Activated CD4-positive, alpha-beta T cell treated with anti-CD3 and anti-CD28 coated beads, Interleukin-2, amount 50 U/mL, for 4 hours (primary cell): ENCODE results near the gene TMEM62.
"Not testable (repeated sequence)": the region's sequence is repeated elsewhere in the genome, so short reads cannot be mapped to it uniquely, and the experiment has no call there.

Experiments used
- DNase-seq, 2 experiments: peaks; one replicate each; pipeline ENCODE4 v3.0.0-alpha.2; 2020

TMEM62 gene

DNA sequence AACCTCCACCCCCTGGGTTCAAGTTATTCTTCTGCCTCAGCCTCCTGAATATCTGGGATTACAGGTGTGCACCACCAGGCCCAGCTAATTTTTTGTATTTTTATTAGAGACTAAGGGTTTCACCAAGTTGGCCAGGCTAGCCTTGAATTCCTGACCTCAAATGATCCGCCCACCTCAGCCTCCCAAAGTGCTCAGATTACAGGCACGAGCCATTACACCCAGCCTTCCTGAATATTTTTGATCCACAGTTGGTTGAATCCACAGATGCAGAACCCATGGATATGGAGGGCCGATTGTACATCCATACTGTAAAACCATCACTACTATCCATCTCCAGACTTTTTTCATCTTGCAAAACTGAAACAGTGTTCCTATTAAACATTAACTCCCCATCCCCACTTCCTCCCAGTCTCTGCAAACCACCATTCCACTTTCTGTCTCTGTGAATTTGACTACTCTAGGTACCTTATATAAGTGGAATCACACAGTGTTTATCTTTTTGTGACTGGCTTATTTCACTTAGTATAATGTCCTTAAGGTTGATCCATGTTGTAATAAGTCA is 8.2 kb upstream of the TMEM62 start:
- DNase-seq = no peak

DNA sequence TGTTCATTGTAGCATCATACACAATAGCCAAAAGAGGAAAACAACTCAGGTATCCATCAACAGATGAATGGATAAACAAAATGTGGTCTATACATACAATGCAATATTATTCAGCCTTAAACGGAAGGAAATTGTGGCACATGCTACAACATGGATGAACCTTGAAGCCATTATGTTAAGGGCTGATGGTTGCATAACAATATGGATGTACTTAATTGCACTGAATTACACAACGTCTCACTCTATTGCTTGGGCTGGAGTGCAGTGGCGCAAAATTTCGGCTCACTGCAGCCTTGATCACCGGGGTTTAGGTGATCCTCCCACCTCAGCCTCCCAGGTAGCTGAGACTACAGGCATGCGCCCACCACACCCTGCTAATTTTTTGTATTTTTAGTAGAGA is 7.0 kb upstream of the TMEM62 start:
- no peak for DNase-seq

- no peak for DNase-seq
Measured at GRCh38 chr15:43127752-43128151, 5.6 kb upstream of the TMEM62 start.

DNA sequence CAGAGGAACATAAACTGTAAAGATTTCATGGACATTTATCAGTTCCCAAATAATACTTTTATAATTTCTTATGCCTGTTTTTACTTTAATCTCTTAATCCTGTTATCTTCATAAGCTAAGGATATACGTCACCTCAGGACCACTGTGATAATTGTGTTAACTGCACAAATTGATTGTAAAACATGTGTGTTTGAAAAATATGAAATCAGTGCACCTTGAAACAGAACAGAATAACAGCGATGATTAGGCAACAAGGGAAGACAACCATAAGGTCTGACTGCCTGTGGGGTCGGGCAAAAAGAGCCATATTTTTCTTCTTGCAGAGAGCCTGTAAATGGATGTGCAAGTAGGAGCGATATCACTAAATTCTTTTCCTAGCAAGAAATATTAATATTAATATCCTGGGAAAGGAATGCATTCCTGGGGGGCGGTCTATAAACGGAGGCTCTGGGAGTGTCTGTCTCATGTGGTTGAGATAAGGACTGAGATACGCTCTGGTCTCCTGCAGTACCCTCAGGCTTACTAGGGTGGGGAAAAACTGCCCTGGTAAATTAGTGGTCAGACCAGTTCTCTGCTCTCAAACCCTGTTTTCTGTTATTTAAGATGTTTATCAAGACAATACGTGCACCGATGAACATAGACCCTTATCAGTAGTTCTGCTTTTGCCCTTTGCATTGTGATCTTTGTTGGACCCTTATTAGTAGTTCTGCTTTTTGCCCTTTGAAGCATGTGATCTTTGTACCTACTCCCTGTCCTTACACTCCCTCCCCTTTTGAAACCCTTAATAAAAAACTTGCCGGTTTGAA is 5.0 kb upstream of the TMEM62 start:
- not testable (repeated sequence) for DNase-seq

DNA sequence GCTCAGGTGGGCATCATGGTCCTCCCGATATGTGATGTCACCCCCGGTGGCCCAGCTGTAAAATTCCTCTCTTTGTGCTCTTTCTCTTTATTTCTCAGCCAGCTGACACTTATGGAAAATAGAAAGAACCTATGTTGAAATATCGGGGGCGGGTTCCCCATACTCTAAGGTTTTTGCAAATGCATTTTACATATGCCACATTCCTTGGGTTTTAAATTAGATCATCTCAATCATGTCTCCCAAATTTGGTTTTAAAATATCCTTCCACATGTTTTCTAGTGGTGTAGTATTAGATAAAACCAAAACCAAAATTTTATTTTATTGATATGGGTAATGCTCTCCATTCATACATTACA is 4.4 kb upstream of the TMEM62 start:
- DNase-seq = no peak

DNA sequence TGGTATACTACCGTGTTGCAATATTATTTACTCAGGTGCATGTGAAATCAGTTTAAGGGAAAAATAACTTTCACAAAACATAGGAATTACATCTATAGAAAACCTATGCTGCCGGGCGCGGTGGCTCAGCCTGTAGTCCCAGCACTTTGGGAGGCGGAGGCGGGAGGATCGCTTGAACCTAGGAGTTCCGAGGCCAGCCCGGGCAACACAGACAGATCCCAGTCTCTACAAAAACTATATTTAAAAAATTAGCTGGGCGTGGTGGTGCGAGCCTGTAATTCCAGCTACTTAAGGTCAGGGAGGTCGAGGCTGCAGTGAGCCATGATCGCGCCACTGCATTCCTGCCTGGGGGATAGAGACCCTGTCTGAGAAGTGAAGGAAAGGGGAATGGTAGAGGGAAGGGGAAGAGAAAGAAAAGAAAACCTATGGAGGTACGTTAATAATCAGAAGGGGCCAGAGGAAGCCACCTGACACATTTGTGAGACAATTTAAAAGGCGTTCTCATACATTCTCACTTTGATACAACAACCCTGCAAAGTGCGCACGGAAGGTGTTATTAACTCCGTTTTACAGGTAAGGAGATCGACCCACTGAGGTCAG is 456 bp upstream of the TMEM62 start:
- no peak for DNase-seq

- no peak for DNase-seq
Measured at GRCh38 chr15:43134157-43134635, 810 bp downstream of the TMEM62 start.

DNA sequence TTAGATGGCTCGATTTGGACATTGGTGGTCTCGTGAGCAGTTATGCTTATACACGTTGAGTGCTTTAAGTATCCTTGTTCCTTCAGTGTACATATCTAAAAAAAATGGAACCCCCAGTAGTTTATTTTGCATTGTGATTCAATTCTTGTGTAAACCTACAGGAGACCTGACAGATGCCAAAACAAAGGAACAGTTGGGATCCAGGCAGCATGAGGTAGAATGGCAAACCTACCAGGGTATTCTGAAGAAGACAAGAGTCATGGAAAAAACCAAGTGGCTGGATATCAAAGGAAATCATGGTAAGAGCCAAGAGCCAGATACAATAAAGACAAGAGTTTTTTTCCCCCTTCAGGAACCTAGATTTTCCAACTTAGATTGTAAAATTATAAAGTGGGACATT is 2.0 kb downstream of the TMEM62 start:
- no peak for DNase-seq

- DNase-seq = no peak
Measured at GRCh38 chr15:43143203-43143941, 10.0 kb downstream of the TMEM62 start.

DNA sequence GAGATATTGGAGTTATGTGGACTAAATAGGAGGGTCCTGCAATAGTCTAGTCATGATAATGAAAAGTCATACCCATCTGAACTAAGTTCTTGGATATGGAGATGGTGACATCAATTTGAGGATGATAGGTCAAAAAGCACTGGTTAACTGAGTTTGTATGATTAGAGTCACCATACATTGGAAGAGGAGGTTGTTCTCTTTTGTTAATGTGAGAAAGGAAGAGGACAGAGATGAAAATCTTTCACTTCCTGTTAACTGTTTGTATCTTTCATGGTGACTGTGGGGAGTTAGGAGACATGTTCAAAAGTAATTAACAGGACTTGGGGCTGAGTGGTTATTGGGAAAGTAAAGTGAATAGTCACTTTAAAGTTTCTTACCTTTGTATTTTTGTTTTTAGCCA is 11.1 kb downstream of the TMEM62 start:
- no peak for DNase-seq

GRCh38 chr15:43146184-43146583 is 12.8 kb downstream of the TMEM62 start:
- no peak for DNase-seq

GRCh38 chr15:43150191-43150929 is 17.0 kb downstream of the TMEM62 start:
- DNase-seq = no peak

- no peak for DNase-seq
Measured at GRCh38 chr15:43151688-43152087, 18.3 kb downstream of the TMEM62 start.

DNA sequence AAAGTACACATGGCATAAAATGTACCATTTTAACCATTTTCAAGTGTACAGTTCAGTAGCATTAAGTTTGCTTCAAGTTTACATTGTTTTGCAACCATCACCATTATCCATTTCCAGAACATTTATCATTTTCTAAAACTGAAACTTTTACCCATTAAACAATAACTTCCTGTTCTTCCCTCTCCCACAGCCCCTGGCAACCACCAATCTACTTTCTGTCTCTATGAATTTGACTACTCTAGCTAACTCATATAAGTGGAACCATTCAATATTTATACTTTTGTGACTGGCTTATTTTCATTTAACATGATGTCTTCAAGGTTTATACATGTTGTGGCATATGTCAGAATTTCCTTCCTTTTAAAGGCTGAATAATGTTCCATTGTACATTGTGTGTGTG is 19.9 kb downstream of the TMEM62 start:
- no peak for DNase-seq

DNA sequence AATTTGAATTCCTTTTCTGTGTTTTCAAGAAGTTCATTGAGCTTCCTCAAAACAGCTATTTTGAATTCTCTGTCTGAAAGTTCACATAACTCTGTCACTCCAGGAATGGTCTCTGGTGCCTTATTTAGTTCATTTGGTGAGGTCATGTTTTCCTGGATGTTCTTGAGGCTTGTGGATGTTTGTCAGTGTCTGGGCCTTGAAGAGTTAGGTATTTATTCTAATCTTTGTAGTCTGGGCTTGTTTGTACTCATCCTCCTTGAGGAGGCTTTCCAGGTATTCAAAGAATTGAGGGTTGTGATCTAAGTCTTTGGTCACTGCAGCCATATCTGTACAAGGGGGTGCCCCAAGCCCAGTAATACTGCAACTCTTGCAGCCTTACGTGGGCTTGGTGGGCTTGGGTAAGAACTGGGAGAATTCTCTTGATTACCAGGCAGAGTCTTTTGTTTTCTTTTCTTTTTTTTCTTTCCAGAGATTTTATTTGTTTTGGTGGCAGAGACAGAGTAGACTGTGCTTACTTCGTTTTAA is 32.5 kb downstream of the TMEM62 start:
- no peak for DNase-seq

DNA sequence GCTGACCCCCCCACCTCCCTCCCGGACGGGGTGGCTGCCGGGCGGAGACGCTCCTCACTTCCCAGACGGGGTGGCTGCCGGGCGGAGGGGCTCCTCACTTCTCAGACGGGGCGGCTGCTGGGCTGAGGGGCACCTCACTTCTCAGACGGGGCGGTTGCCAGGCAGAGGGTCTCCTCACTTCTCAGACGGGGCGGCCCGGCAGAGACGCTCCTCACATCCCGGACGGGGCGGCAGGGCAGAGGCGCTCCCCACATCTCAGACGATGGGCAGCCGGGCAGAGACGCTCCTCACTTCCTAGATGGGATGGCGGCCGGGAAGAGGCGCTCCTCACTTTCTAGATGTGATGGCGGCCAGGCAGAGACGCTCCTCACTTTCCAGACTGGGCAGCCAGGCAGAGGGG is 33.9 kb downstream of the TMEM62 start:
- not testable (repeated sequence) for DNase-seq

DNA sequence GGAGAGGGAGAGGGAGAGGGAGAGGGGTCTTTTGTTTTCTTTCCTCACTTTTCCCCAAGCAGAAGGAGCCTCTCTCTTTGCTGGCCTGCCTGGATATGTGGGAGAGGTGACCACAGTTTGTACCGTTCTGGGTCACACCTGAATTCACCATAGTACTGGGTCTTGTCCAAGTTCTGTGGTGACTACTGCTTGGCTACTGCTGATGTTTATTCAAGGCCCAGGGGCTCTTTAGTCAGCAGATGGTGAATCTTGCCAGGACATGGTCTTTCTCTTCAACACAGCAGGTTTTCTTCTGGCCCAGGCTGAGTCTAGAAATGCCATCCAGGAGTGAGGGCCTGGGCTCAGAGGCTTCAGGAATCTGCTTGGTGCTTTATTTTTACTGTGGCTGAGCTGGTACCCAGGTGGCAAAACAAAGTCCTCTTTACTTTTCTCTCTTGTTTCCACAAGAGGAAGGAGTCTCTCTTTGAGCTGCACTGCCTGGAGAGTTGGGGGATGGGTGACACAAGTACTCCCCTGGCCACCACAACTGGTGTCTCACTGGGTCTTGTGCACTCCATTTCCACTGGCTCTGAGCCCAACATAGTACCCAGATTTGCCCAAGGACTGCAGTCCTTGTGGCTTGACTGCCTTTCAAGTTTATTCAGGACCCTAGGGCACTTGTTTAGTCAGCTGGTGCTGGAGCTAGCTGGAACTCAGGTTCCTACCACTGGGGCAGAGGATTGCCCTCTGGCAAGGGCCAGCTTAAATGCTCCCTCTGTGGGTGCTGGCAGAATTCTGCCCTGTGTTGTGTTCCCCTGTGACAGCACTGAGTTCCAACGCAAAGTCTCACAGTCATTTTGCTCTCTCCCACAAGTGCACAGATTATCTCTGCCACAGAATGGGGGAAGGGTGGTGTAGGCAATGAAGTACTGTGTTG is 35.1 kb downstream of the TMEM62 start:
- no peak for DNase-seq

DNA sequence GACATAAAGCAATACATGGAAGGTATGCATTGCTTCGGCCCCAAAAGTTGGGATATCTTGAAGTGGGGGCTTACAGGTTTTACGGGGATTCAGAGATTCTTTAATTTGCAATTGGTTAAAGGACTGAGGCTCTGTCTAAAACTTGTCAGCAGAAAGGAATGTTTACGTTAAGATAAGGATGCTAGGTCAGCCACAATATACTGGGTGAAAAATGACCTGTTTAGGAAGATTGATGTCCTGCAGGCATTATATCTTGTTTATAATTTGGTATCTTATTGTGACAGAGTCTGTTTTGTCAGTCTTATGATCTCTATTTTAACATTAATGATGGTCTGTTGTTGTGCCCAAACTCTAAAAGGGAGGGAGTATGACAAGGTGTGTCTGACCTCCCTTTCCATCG is 36.5 kb downstream of the TMEM62 start:
- DNase-seq = no peak

DNA sequence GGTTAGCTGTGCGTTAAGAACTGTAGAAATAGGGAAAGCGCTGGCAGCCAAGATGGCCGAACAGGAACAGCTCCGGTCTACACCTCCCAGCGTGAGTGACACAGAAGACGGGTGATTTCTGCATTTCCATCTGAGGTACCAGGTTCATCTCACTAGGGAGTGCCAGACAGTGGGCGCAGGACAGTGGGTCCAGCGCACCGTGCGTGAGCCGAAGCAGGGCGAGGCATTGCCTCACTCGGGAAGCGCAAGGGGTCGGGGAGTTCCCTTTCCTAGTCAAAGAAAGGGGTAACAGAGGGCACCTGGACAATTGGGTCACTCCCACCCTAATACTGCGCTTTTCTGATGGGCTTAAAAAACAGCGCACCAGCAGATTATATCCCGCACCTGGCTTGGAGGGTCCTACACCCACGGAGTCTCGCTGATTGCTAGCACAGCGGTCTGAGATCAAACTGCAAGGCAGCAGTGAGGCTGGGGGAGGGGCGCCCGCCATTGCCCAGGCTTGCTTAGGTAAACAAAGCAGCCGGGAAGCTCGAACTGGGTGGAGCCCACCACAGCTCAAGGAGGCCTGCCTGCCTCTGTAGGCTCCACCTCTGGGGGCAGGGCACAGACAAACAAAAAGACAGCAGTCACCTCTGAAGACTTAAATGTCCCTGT is 42.4 kb downstream of the TMEM62 start:
- not testable (repeated sequence) for DNase-seq

GRCh38 chr15:43177147-43177546 is 43.8 kb downstream of the TMEM62 start:
- DNase-seq = not testable (repeated sequence)

- no peak for DNase-seq
Measured at GRCh38 chr15:43183270-43183669, 49.9 kb downstream of the TMEM62 start.
